ENCODE results near the gene PTMS.

GRCh38 chr12:6752921-6753771, 13.0 kb upstream of the PTMS start, which contains the start of gene MLF2:
- TF ChIP-seq EZH2phosphoT487 (IDR thresholded peaks at IDR 0.05; ENCODE audit: insufficient read depth, low read depth) (no peak), EZH2 (IDR thresholded peaks at IDR 0.05; ENCODE audit: insufficient read depth, poor library complexity, severe bottlenecking) (no peak)

Measured in GM23248 (cell line).